H1 (cell line): ENCODE results near the gene GALNT6. TPM values are rescaled to one million over a fixed set of nuclear protein-coding genes. Genes with fewer than 3 reads are reported as not detected.

Experiments
- CTCF ChIA-PET: fragments of 300-600 bp; sonication (Branson Sonifier 250); formaldehyde crosslinking; loops from one replicate; lab custom pipeline; 2021; ENCODE audit not compliant: partially characterized antibody; lab: Charles Lee
- POLR2A ChIA-PET: fragments of 300-600 bp; sonication (Branson Sonifier 250); formaldehyde crosslinking; loops from one replicate; lab custom pipeline; 2021; ENCODE audit warnings: inconsistent platforms; ENCODE audit not compliant: partially characterized antibody; lab: Charles Lee
- DNase-seq, 2 experiments: peaks; one replicate each; pipeline versions ENCODE4 v3.0.0 to v3.0.0-alpha.2; 2010 to 2022; ENCODE audit warnings: low spot score in 2 of 2, low read depth in 1 of 2, mixed read lengths in 1 of 2
- FAIRE-seq: peaks from 2 replicates; lab custom pipeline; 2011; peaks lifted over from hg19 to GRCh38; lab: Jason Lieb, UNC
- H2AFZ ChIP-seq: 2 replicates; pipeline ENCODE4 v1.8.1; 2012; ENCODE audit warnings: low read length, inconsistent platforms
- H2AK5ac ChIP-seq: 2 replicates; pipeline ENCODE4 v1.6.1; 2013; ENCODE audit warnings: low read depth, low read length
- H2BK120ac ChIP-seq: replicated peaks from 2 replicates; pipeline ENCODE3; 2013; ENCODE audit warnings: low read depth, low read length, inconsistent platforms
- H2BK12ac ChIP-seq: 2 replicates; pipeline ENCODE4 v1.6.1; 2013; ENCODE audit warnings: low read depth, low read length
- H2BK15ac ChIP-seq: 2 replicates; pipeline ENCODE4 v1.6.1; 2013; ENCODE audit warnings: low read length
- H2BK20ac ChIP-seq: 2 replicates; pipeline ENCODE4 v1.6.1; 2013; ENCODE audit warnings: low read length
- H2BK5ac ChIP-seq: 2 replicates; pipeline ENCODE4 v1.6.1; 2013; ENCODE audit warnings: low read depth, low read length
- H3K14ac ChIP-seq: 2 replicates; pipeline ENCODE4 v1.6.1; 2013; ENCODE audit warnings: inconsistent platforms; ENCODE audit not compliant: insufficient read length
- H3K18ac ChIP-seq: 2 replicates; pipeline ENCODE4 v1.6.1; 2013; ENCODE audit warnings: low read length; ENCODE audit errors: extremely low read depth
- H3K23ac ChIP-seq: 2 replicates; pipeline ENCODE4 v1.6.1; 2013; ENCODE audit warnings: inconsistent platforms; ENCODE audit not compliant: insufficient read length
- H3K23me2 ChIP-seq: 2 replicates; pipeline ENCODE4 v1.6.1; 2013; ENCODE audit warnings: low read depth, low read length
- H3K27ac ChIP-seq: 2 replicates; pipeline ENCODE4 v1.6.1; 2011; ENCODE audit warnings: low read depth, low read length, inconsistent platforms
- H3K27me3 ChIP-seq, 4 experiments: replicated peaks in 1 of 4; 1 replicate in 1 of 4; 2 replicates in 3 of 4; pipeline versions ENCODE4 v1.6.1 to v1.8.1; 2011 to 2013; ENCODE audit warnings: low read length in 3 of 4, mild to moderate bottlenecking in 3 of 4, inconsistent platforms in 2 of 4, mixed read lengths in 2 of 4, moderate library complexity in 1 of 4; ENCODE audit not compliant: control insufficient read depth in 3 of 4, insufficient read depth in 3 of 4; ENCODE audit errors: extremely low read depth in 1 of 4
- H3K36me3 ChIP-seq, 4 experiments: 2 replicates each; pipeline versions ENCODE4 v1.6.1 to v1.8.1; 2011 to 2013; ENCODE audit warnings: mild to moderate bottlenecking in 4 of 4, low read length in 3 of 4, moderate library complexity in 2 of 4, control low read depth in 1 of 4, inconsistent platforms in 1 of 4; ENCODE audit not compliant: insufficient read depth in 4 of 4, control insufficient read depth in 2 of 4
- H3K4ac ChIP-seq: replicated peaks from 2 replicates; pipeline ENCODE3; 2013; ENCODE audit warnings: low read length, low read depth, mixed read lengths, inconsistent platforms; ENCODE audit not compliant: insufficient read length
- H3K4me1 ChIP-seq, 4 experiments: replicated peaks in 1 of 4; 1 replicate in 1 of 4; 2 replicates in 3 of 4; pipeline versions ENCODE4 v1.6.1 to v1.8.1; 2011 to 2013; ENCODE audit warnings: low read length in 3 of 4, inconsistent platforms in 2 of 4, mixed read lengths in 1 of 4; ENCODE audit not compliant: insufficient read depth in 4 of 4, control insufficient read depth in 3 of 4
- H3K4me2 ChIP-seq, 2 experiments: 2 replicates each; pipeline versions ENCODE4 v1.6.1 to v1.8.1; 2011 to 2013; ENCODE audit warnings: low read depth in 2 of 2, low read length in 2 of 2, control low read depth in 1 of 2, inconsistent platforms in 1 of 2, mild to moderate bottlenecking in 1 of 2; ENCODE audit not compliant: insufficient read depth in 1 of 2
- H3K4me3 ChIP-seq, 4 experiments: fragments of 200-600, 300-600 bp in 1 of 4; sonication (generic), shearing (Covaris generic), sonication (Bioruptor Twin) in 1 of 4; 2 replicates each; pipeline versions ENCODE4 v1.5.1 to v1.8.1; 2011 to 2016; ENCODE audit warnings: low read length in 4 of 4, low read depth in 3 of 4, control low read depth in 2 of 4, inconsistent platforms in 2 of 4, mild to moderate bottlenecking in 2 of 4, mixed read lengths in 1 of 4, moderate library complexity in 1 of 4; ENCODE audit not compliant: insufficient read depth in 2 of 4; ENCODE audit errors: extremely low read depth in 1 of 4
- H3K56ac ChIP-seq: replicated peaks from 2 replicates; pipeline ENCODE3; 2013; ENCODE audit warnings: low read depth, mild to moderate bottlenecking, mixed read lengths, low read length, inconsistent platforms; ENCODE audit not compliant: insufficient read length
- H3K79me1 ChIP-seq: 2 replicates; pipeline ENCODE4 v1.6.1; 2013; ENCODE audit warnings: low read depth, low read length, control low read depth
- H3K79me2 ChIP-seq, 2 experiments: 2 replicates each; pipeline versions ENCODE4 v1.6.1 to v1.8.1; 2012 to 2013; ENCODE audit warnings: low read length in 2 of 2, mild to moderate bottlenecking in 2 of 2, inconsistent platforms in 1 of 2; ENCODE audit not compliant: insufficient read depth in 2 of 2, control insufficient read depth in 1 of 2
- H3K9ac ChIP-seq, 4 experiments: replicated peaks in 1 of 4; 1 replicate in 1 of 4; 2 replicates in 3 of 4; pipeline versions ENCODE4 v1.6.1 to v1.8.1; 2011 to 2013; ENCODE audit warnings: low read depth in 3 of 4, low read length in 3 of 4, control low read depth in 2 of 4, mild to moderate bottlenecking in 2 of 4, moderate library complexity in 2 of 4, inconsistent platforms in 1 of 4; ENCODE audit errors: extremely low read depth in 1 of 4
- H3K9me3 ChIP-seq, 2 experiments: 2 replicates each; pipeline versions ENCODE4 v1.6.1 to v1.8.1; 2012 to 2013; ENCODE audit warnings: mild to moderate bottlenecking in 2 of 2, moderate library complexity in 2 of 2, control low read depth in 1 of 2, inconsistent platforms in 1 of 2, low read depth in 1 of 2, low read length in 1 of 2, mixed read lengths in 1 of 2; ENCODE audit not compliant: insufficient read depth in 2 of 2
- H4K20me1 ChIP-seq, 2 experiments: replicated peaks in 1 of 2; 2 replicates each; pipeline versions ENCODE3 to v1.8.1; 2011 to 2013; ENCODE audit warnings: inconsistent platforms in 2 of 2, low read length in 2 of 2, mild to moderate bottlenecking in 1 of 2; ENCODE audit not compliant: insufficient read depth in 2 of 2, control insufficient read depth in 1 of 2
- H4K5ac ChIP-seq: 2 replicates; pipeline ENCODE4 v1.6.1; 2013; ENCODE audit warnings: low read length, low read depth, mixed read lengths, inconsistent platforms; ENCODE audit not compliant: insufficient read length
- H4K8ac ChIP-seq: 2 replicates; pipeline ENCODE4 v1.8.0; 2013; ENCODE audit warnings: mild to moderate bottlenecking, moderate library complexity, low read length, inconsistent platforms; ENCODE audit not compliant: insufficient read depth; ENCODE audit errors: extremely low read depth
- H4K91ac ChIP-seq: replicated peaks from 2 replicates; pipeline ENCODE3; 2013; ENCODE audit warnings: low read length, mixed read lengths, inconsistent platforms; ENCODE audit not compliant: insufficient read length
- ASH2L ChIP-seq: fragments of 200-600, 300-600 bp; sonication (generic); IDR thresholded peaks from one replicate; pipeline ENCODE4 v1.7.1; 2017; ENCODE audit warnings: low read length
- CEBPB ChIP-seq: IDR thresholded peaks from 2 replicates; pipeline ENCODE4 v1.6.1; 2012; ENCODE audit warnings: low read depth, low read length
- E2F6 ChIP-seq: IDR thresholded peaks from 2 replicates; pipeline ENCODE4 v1.6.1; 2012; ENCODE audit warnings: inconsistent platforms
- EGR1 ChIP-seq: IDR thresholded peaks from 2 replicates; pipeline ENCODE4 v1.6.1; 2011; ENCODE audit warnings: low read depth, low read length, borderline replicate concordance
- EP300 ChIP-seq, 2 experiments: IDR thresholded peaks; 1 replicate in 1 of 2; 2 replicates in 1 of 2; pipeline ENCODE4 v1.6.1; 2011 to 2012; ENCODE audit warnings: low read depth in 2 of 2, low read length in 2 of 2, mild to moderate bottlenecking in 2 of 2, borderline replicate concordance in 1 of 2, inconsistent platforms in 1 of 2, moderate library complexity in 1 of 2
- FOSL1 ChIP-seq: IDR thresholded peaks from 2 replicates; pipeline ENCODE4 v1.6.1; 2011; ENCODE audit warnings: mild to moderate bottlenecking, low read depth, low read length, moderate library complexity; ENCODE audit not compliant: insufficient read depth
- KDM5A ChIP-seq: fragments of 200-600 bp; IDR thresholded peaks from 2 replicates; pipeline ENCODE4 v1.7.1; 2012; ENCODE audit warnings: mild to moderate bottlenecking, low read length, inconsistent platforms, mixed read lengths
- NRF1 ChIP-seq: IDR thresholded peaks from 2 replicates; pipeline ENCODE4 v1.6.1; 2011; ENCODE audit warnings: mild to moderate bottlenecking, low read depth, low read length, improper control_type of control experiment
- POU5F1 ChIP-seq: IDR thresholded peaks from 2 replicates; pipeline ENCODE4 v1.6.1; 2011; ENCODE audit warnings: low read depth, mild to moderate bottlenecking, low read length, moderate library complexity
- SP2 ChIP-seq: IDR thresholded peaks from 2 replicates; pipeline ENCODE4 v1.6.1; 2012; ENCODE audit warnings: mild to moderate bottlenecking, low read length, inconsistent platforms
- SRF ChIP-seq: IDR thresholded peaks from 2 replicates; pipeline ENCODE4 v1.6.1; 2011; ENCODE audit warnings: mild to moderate bottlenecking, low read depth, low read length, moderate library complexity
- WGBS, 2 experiments: shearing (Covaris generic) in 1 of 2; methylation state at CpG; one replicate each; pipeline versions ENCODE4 v1.1.6 to v1.1.7; 2013 to 2015; ENCODE audit warnings: low lambda C conversion rate in 2 of 2, mixed read lengths in 2 of 2, inconsistent platforms in 1 of 2, low coverage in 1 of 2, missing lambda C conversion rate in 1 of 2; ENCODE audit not compliant: insufficient replicate concordance in 2 of 2, insufficient coverage in 1 of 2, insufficient read length in 1 of 2; ENCODE audit errors: extremely low coverage in 1 of 2, missing lambda C conversion rate in 1 of 2; 5-methylcytosine and 5-hydroxymethylcytosine counted together
- polyA plus RNA-seq, 7 experiments: library from polyadenylated mRNA; depleted of rRNA in 3 of 7; stranded (reverse) in 5 of 7; unstranded in 2 of 7; fragments of >200 nt in 5 of 7; fragments of 200-250 nt in 2 of 7; gene quantifications; 1 replicate in 5 of 7; 2 replicates in 1 of 7; 4 replicates in 1 of 7; pipeline versions ENCODE4 v1.2.1 to v1.2.3, GENCODE V29; 2011 to 2013; ENCODE audit warnings: missing spikeins in 2 of 7, mixed read lengths in 2 of 7
- total RNA-seq: library from RNA; stranded (reverse); fragmentation: NEBNext Ultra II Directional; extraction: Animal tissue kit (Norgen Biotek cat#: 25700); gene quantifications from 2 replicates; pipeline ENCODE4 v1.2.1, GENCODE V29; 2021

The GALNT6 gene
- total and polyA plus RNA-seq, 2 of the 8 experiments (the other 6 are each of a cell fraction or from before 2014, with no cell fraction given): 5.8 to 10.7 TPM

GRCh38 chr12:51388846-51389245 is 2.4 kb downstream of the GALNT6 start:
- Histone ChIP-seq H2BK12ac (peak overlapping the region; percentile 44; the same call in 1 of the 2 replicates), H2AFZ (no peak overlapping the region), H3K4ac (no peak overlapping the region), H3K56ac (no peak overlapping the region), H3K14ac (no peak overlapping the region), H3K27ac (no peak overlapping the region), H4K8ac (no peak overlapping the region), H2BK120ac (no peak overlapping the region), H3K23ac (no peak overlapping the region), H3K4me3 (no peak overlapping the region), H3K4me2 (no peak overlapping the region), H2BK20ac (0 out of 2 replicates have a peak overlapping the region, but pooled peaks have one; percentile 53), H2AK5ac (no peak overlapping the region), H3K27me3 (no peaks in the 10 kb centered on the region), H4K91ac (peak overlapping the region; percentile 29), H4K20me1 (no peaks in the 10 kb centered on the region), H3K36me3 (peaks cover 0 to 6% (median 2%) of the 10 kb centered on the region in 4 experiments; a peak in 1 of 8 replicates), H4K5ac (no peak overlapping the region), H3K79me2 (no peaks in the 10 kb centered on the region), H3K79me1 (no peaks in the 10 kb centered on the region), H3K23me2 (peaks cover 5% of the 10 kb centered on the region; the same call in 1 of the 2 replicates), H3K9me3 (no peaks in the 10 kb centered on the region), H3K4me1 (peaks cover 7 to 19% (median 9%) of the 10 kb centered on the region in 4 experiments), H2BK15ac (peak overlapping the region; percentile 36; the same call in 1 of the 2 replicates), H3K9ac (no peak overlapping the region; a peak in 1 of 7 replicates), H3K18ac (no peak overlapping the region), H2BK5ac (0 out of 2 replicates have a peak overlapping the region, but pooled peaks have one; percentile 15)
- no peak for DNase-seq
- FAIRE-seq: no peak
- ChIA-PET CTCF (interaction anchor here (0.6 to 2.7 kb wide), 3 partner anchors 17 to 38 kb away, joined by 3 to 10 read pairs (median 3); no protein-coding TSS in a partner anchor), POLR2A (interaction anchor here (1.1 to 2.0 kb wide), 3 partner anchors 10 to 306 kb away, joined by 5 to 6 read pairs (median 5); partner anchors contain the start of gene CSRNP2)
- 83% methylated on average over 5 of the region's 5 CpGs; no CpG with 5 or more reads in 1 of the 2 experiments for WGBS, 2 experiments
- TF ChIP-seq ASH2L (no peak), SRF (no peak), EP300 (IDR thresholded peaks at IDR 0.05; ENCODE audit: borderline replicate concordance in 1 of 2, low read depth in 2 of 2, low read length in 2 of 2) (no peak), EGR1 (no peak), POU5F1 (no peak), SP2 (no peak), CEBPB (no peak), E2F6 (no peak), KDM5A (no peak), NRF1 (no peak), FOSL1 (no peak)
